HG03066 (cell line): ENCODE data around the gene KLK4.
"Not testable (repeated sequence)": the region's sequence is repeated elsewhere in the genome, so short reads cannot be mapped to it uniquely, and the experiment has no call there.

Experiments
- ATAC-seq: cut with Tn5 transposase; IDR thresholded peaks from one replicate; pipeline ENCODE4 v1.9.1; 2021; ENCODE audit warnings: low read depth; ENCODE audit not compliant: unreplicated experiment

KLK4 gene

GRCh38 chr19:50916069-50916468, 4.9 kb upstream of the KLK4 start:
- no peak for ATAC-seq

- no peak for ATAC-seq
Observed at GRCh38 chr19:50912727-50913716, 1.8 kb upstream of the KLK4 start.

DNA sequence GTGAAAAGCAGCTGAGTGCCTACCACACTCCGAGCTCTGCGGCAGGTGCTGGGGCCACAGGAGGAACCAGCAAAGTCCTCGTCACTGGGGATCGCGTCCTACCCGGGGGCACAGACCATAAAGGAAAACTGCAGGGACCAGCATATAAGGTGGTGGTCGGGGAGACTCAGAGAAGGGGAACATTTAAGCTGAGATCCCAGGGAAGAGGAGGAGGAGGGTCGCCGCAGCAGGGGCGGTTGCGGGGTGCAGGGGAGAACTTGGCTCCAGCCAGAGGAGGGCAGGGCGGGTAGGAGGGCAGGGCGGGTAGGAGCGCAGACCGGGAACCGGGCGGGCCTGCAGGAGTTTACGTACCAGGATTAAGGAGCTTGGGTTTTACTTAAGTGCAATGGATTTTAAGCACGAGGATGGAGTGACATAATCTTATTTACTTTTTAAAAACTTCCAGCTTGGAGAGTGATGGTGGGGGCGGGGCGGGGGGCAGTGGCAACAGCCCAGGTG, 956 bp upstream of the KLK4 start:
- no peak for ATAC-seq

- no peak for ATAC-seq
Observed at GRCh38 chr19:50910722-50911121, 473 bp downstream of the KLK4 start.

- no peak for ATAC-seq
Observed at GRCh38 chr19:50909240-50910070, 1.7 kb downstream of the KLK4 start.

DNA sequence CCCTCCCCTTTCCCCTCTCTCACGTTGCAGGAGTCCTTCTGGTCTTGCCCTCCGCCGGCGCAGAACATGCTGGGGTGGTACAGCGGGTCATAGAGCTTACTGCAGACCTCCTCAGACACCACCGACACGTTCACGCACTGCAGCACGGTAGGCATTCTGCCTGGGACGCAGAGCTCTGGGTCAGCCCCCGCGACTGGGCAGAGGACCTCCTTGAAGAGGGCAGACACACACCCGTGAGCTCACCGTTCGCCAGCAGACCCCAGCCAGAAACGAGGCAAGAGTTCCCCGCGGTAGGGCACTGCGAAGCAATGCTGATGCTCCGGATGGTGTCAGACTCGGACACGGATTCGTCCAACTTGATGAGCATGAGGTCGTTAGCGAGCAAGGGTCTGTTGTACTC, 2.9 kb downstream of the KLK4 start:
- no peak for ATAC-seq

DNA sequence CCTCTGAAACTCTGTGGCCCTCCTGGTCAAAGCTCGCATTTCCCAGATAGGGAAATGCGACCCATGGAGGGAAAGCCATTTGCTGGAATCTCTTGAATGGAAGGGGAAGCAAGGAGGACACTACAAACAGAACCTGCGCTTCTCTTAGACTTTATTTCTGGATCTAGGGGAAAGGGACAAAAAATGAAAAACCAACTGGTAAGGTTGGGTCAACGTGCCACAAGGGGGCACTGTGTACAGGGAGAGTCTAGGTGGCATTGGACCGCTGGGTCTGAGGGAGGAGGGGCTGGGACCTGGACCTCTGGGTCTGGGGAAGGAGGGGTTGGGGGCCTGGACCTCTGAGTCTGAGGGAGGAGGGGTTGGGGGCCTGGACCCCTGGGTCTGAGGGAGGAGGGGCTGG, 5.0 kb downstream of the KLK4 start:
- no peak for ATAC-seq

GRCh38 chr19:50902640-50903039, 8.6 kb downstream of the KLK4 start:
- ATAC-seq: no peak

GRCh38 chr19:50899569-50899968, 11.6 kb downstream of the KLK4 start:
- no peak for ATAC-seq

- ATAC-seq: no peak
Observed at GRCh38 chr19:50898018-50898417, 13.2 kb downstream of the KLK4 start.

GRCh38 chr19:50897612-50898011, 13.6 kb downstream of the KLK4 start:
- no peak for ATAC-seq

GRCh38 chr19:50897191-50897607, 14.0 kb downstream of the KLK4 start:
- peak; percentile 33 for ATAC-seq

DNA sequence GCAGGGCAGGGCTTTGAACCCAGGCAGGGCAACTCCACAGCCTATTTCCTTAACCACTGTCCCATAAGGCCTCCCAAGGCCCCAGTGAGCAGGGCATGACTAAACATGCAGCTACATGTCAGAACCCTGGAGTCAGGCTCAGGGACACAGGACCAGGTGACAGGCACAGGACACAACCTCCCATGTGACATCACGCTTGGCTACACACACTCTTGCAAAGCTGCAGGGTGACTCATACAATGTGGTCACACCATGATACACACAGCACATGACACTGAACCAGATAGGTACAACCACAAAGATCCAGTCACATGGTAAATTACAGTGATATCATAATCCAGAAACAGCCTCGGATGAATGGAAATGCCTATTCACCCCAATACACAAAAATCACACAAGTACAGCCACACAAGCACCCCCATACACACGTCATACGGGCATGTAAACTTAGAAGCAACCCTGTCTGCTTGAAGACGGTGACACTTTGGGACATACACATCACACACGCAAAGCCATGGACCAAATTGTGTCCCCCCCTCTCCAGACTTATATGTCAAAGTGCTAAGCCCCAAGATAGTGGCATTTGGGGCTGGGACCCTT, 14.5 kb downstream of the KLK4 start:
- peak; percentile 89 for ATAC-seq

- ATAC-seq: not testable (repeated sequence)
Observed at GRCh38 chr19:50896089-50896590, 15.1 kb downstream of the KLK4 start.

- no peak for ATAC-seq
Observed at GRCh38 chr19:50894478-50895356, 16.5 kb downstream of the KLK4 start.

GRCh38 chr19:50893047-50893736, 18.0 kb downstream of the KLK4 start:
- no peak for ATAC-seq

DNA sequence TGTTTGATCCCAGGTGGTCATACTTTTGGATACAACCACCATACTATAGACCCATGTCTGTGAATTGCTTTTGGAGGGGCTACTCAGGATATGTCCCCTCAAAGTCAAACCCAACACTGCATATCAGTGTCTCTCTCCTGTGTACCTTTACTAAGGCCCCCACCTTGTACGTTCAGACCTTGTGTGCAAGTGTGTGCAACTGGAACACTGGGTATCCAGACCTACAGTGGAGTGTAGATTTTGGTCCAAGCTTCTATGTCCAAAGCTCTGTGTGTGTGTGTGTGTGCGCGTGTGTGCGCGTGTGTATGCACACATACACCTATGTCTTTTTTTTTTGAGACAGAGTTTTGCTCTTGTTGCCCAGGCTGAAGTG, 20.0 kb downstream of the KLK4 start:
- ATAC-seq: no peak

DNA sequence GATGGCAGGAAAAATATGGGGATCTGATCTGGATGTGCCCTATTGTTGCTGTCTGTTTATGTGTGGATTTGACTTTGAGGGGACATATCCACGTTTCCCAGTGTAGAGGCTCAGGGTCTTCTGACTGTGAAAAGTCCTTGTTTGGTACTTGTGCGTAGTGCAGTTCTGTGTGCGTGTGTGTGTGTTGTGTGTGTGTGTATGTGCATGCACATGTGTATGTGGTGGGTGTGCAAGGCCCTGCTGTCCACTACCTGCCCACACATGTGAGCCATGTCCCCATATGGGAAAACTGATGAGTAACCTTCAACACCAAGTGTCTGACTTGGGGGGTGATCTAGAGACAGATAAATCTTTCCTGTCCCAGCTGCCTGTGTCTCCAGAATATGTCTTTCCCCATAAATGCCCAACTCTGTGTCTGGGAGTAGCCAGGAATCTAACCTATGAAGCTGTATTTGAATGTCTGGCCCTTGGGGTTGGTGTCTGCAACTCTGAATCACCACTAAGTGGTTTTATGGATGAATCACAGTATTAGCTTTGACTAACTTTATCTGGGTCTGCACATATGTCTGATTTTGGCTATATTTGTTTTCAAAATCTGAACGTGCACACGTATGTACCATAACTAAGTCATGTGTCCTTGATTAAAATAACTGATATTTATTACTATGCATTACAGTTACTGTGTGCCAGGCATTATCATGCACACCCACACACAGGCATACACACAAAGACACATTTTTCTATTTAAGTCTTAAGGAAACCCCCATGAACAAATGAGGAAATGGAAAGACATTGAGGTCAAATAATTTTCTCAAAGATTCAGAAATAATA, 20.6 kb downstream of the KLK4 start:
- no peak for ATAC-seq
